Ovary (tissue), 9 donors: ENCODE data around the gene DDX3X. TPM values are rescaled to one million over a fixed set of nuclear protein-coding genes. Genes with fewer than 3 reads are reported as not detected.

Source experiments
- DNase-seq, 5 donors: peaks; one replicate each; pipeline ENCODE4 v3.0.0-alpha.2; 2019 to 2020
- H3K27ac ChIP-seq, 2 donors: fragments of 200-600 bp; one replicate each; pipeline versions ENCODE4 v1.5.1 to v1.8.0; 2019 to 2022
- H3K27me3 ChIP-seq: fragments of 200-600 bp; one replicate; pipeline ENCODE4 v1.8.0; 2022
- H3K36me3 ChIP-seq: fragments of 200-600 bp; sonication (generic); one replicate; pipeline ENCODE4 v1.5.1; 2019
- H3K4me1 ChIP-seq: one replicate; pipeline ENCODE4 v1.8.1; 2013; ENCODE audit warnings: mild to moderate bottlenecking, moderate library complexity; ENCODE audit not compliant: insufficient read depth
- H3K4me3 ChIP-seq: fragments of 200-600 bp; sonication (generic); one replicate; pipeline ENCODE4 v1.5.1; 2017
- H3K9me3 ChIP-seq, 2 donors: fragments of 200-600 bp in 1 of 2; sonication (generic) in 1 of 2; one replicate each; pipeline versions ENCODE4 v1.5.1 to v1.8.1; 2013 to 2019; ENCODE audit warnings: mild to moderate bottlenecking in 1 of 2, moderate library complexity in 1 of 2
- EP300 ChIP-seq: sonication (generic); formaldehyde crosslinking; IDR thresholded peaks from one replicate; pipeline ENCODE4 v1.6.1; 2017; ENCODE audit warnings: antibody characterized with exemption
- POLR2A ChIP-seq: fragments of 450-650 bp; IDR thresholded peaks from one replicate; pipeline ENCODE4 v1.6.1; 2017; ENCODE audit warnings: antibody characterized with exemption, mild to moderate bottlenecking, moderate library complexity
- WGBS, 3 donors: extraction: QIAGEN DNeasy Blood & Tissue Kit in 1 of 3; methylation state at CpG; one replicate each; pipeline versions ENCODE4 v1.1.5 to v1.1.7; 2013 to 2017; 5-methylcytosine and 5-hydroxymethylcytosine counted together
- intact Hi-C, 4 donors: fragments of 100-400 bp; cut with DNase I; formaldehyde crosslinking; loops; one replicate each; pipeline versions ENCODE4 v1.11.0 to v1.15.1; 2022 to 2023
- polyA plus RNA-seq, 2 donors: library from polyadenylated mRNA; stranded (reverse); fragments of 200-250 nt in 1 of 2; fragments of 350-450 nt in 1 of 2; fragmentation: Illumina TruSeq in 1 of 2; extraction: RNeasy Lipid Tissue Mini Kit (QIAGEN cat#74804) in 1 of 2; gene quantifications; one replicate each; pipeline ENCODE4 v1.2.3, GENCODE V29; 2013 to 2014
- total RNA-seq, 7 donors: library from RNA; depleted of rRNA in 2 of 7; stranded (reverse); fragments of >200 nt in 2 of 7; fragmentation: NEBNext Ultra II Directional in 3 of 7; extraction: Animal tissue kit (Norgen Biotek cat#: 25700) in 3 of 7; gene quantifications; one replicate each; pipeline versions ENCODE4 v1.1.0 to v1.2.4, GENCODE V29; 2016 to 2023
- TF ChIP-seq, protein P1 (sequence below), 3 donors: fragments of 450-650 bp in 2 of 3; fragments of 200-600 bp in 1 of 3; IDR thresholded peaks; one replicate each; pipeline versions ENCODE4 v1.5.1 to v1.8.0; 2016 to 2022; ENCODE audit warnings: antibody characterized with exemption in 3 of 3, mild to moderate bottlenecking in 1 of 3
- donor health status: DM: no; HTN: no; CAD: no; lungs with moderate emphysema.
- donor health status: DM: no; HTN: no; CAD: no.
- donor health status: Bipolar disorder and iron deficiency.
- donor health status: DM: yes; HTN: yes; CAD: no.
- donor health status: DM: no; HTN: no; CAD: no.
- donor health status: DM: yes; HTN: yes; CAD: no.

Gene DDX3X
- total and polyA plus RNA-seq, 9 donors = 106 to 329 (median 248) TPM

DNA sequence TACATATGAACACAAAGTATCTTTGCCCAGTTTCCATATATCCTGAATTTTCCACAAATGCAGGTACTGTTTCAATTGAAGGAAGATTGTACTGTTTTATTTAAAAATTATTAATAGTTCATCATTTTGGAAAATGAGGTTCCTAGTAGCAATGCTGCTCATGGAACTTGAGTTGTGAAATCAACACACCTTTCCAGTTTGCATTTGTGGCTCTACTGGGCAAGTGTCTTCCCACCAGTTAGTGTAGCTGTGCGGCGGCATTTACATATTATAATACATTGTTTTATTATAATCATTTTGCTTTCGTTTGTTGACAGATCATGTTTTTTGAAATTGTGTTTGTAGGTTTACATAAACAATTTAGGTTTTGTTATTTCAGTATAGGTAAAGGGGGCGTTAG, 2.0 kb upstream of the DDX3X start:
- DNase-seq = no peak
- no peak for TF ChIP-seq POLR2A
- no peak for TF ChIP-seq EP300
- TF ChIP-seq, protein P1, sequence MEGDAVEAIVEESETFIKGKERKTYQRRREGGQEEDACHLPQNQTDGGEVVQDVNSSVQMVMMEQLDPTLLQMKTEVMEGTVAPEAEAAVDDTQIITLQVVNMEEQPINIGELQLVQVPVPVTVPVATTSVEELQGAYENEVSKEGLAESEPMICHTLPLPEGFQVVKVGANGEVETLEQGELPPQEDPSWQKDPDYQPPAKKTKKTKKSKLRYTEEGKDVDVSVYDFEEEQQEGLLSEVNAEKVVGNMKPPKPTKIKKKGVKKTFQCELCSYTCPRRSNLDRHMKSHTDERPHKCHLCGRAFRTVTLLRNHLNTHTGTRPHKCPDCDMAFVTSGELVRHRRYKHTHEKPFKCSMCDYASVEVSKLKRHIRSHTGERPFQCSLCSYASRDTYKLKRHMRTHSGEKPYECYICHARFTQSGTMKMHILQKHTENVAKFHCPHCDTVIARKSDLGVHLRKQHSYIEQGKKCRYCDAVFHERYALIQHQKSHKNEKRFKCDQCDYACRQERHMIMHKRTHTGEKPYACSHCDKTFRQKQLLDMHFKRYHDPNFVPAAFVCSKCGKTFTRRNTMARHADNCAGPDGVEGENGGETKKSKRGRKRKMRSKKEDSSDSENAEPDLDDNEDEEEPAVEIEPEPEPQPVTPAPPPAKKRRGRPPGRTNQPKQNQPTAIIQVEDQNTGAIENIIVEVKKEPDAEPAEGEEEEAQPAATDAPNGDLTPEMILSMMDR (IDR thresholded peaks at IDR 0.05) = no peak
- Histone ChIP-seq H3K4me1 (no peaks in the 10 kb centered on the region), H3K9me3 (no peaks in the 10 kb centered on the region), H3K27ac (peak overlapping the region in 1 of 2 donors; percentile 98), H3K27me3 (no peaks in the 10 kb centered on the region), H3K4me3 (peak overlapping the region; percentile 84), H3K36me3 (no peaks in the 10 kb centered on the region)
- intact Hi-C loops = loop anchor here in 1 of 4 donors (10.0 kb wide), 1 partner anchor 247 kb away; the partner anchor contains the start of gene USP9X
- 64 to 81% (median 72%) methylated on average over 4 of the region's 4 CpGs for WGBS, 3 donors

DNA sequence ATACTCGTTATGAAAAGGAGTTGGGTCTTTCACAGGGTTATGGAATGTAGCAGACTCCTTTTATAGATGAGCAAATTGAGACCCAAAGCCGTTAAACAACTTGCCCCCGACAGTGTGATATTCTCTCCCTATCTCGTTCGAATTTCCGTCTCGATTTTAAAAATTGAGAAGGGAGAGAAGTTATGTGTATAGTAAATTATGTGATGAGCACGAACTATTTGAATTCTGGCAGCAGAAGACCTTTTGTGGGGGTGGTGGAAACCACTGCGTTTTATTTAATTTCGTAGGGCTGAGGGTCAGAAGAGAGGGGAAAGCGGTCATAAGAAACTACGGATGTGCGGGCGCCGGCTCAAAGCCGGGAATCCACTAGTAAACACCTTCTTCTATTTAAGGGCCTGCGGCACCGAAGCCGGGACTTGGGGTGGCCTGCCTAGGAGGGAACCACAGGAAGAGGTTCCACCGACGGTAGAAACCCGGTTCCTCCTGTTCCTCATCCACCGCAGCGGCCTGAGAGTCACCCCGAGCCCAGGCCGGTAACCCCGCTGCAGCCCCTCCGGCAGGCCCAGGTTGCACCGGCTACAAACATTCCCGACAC, 1.5 kb upstream of the DDX3X start:
- no peaks in the 10 kb centered on the region for H3K36me3 ChIP-seq
- no peaks in the 10 kb centered on the region for H3K4me1 ChIP-seq
- no peaks in the 10 kb centered on the region for H3K9me3 ChIP-seq
- 9 to 14% (median 14%) methylated on average over 28 to 30 of the region's 30 CpGs for WGBS, 3 donors
- TF ChIP-seq, protein P1 (IDR thresholded peaks at IDR 0.05) = peak in 1 of 3 donors; percentile 5
- no peak for TF ChIP-seq POLR2A
- peak overlapping the region; percentile 98 to 100 for H3K27ac ChIP-seq
- H3K27me3 ChIP-seq = no peaks in the 10 kb centered on the region
- peak in 1 of 5 donors; percentile 60 for DNase-seq
- H3K4me3 ChIP-seq = peak overlapping the region; percentile 84
- intact Hi-C loops = loop anchor here in 1 of 4 donors (10.0 kb wide), 1 partner anchor 248 kb away; the partner anchor contains the start of gene USP9X

DNA sequence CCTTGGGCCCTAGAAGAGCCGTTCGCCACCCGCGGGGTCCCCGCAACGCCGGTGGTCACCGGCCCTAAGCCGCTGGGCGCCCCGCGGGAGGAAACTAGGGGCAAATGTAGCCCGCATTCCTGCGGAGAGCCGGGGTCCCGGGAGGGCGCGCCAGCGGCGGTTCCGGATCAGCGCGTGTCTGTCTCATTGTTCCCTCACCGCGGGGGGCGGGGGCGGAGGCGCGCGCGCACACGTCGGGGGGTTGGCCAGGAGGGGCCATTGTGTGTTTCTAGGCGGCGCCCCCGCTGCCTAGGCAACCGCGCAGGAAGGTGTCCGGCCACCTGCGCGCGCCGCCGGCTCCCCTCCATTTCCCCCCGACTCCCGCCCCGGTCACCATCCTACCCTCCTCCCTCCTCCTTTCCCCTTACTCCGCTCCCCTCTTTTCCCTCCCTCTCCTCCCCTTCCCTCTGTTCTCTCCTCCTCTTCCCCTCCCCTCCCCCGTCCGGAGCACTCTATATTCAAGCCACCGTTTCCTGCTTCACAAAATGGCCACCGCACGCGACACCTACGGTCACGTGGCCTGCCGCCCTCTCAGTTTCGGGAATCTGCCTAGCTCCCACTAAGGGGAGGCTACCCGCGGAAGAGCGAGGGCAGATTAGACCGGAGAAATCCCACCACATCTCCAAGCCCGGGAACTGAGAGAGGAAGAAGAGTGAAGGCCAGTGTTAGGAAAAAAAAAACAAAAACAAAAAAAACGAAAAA, 789 bp upstream of the DDX3X start:
- WGBS, 3 donors = 1 to 2% (median 2%) methylated on average over 45 to 64 of the region's 64 CpGs
- H3K4me1 ChIP-seq = no peaks in the 10 kb centered on the region
- intact Hi-C loops = loop anchor here in 1 of 4 donors (10.0 kb wide), 1 partner anchor 248 kb away; the partner anchor contains the start of gene USP9X

More for the DNA sequence above, 789 bp upstream of the DDX3X start:
- peak; percentile 89 to 93 (median 91) for DNase-seq
- H3K27ac ChIP-seq = peak overlapping the region; percentile 98 to 100
- H3K36me3 ChIP-seq = no peaks in the 10 kb centered on the region
- H3K9me3 ChIP-seq = no peaks in the 10 kb centered on the region
- no peaks in the 10 kb centered on the region for H3K27me3 ChIP-seq
- TF ChIP-seq EP300 (no peak), POLR2A (peak; percentile 75)
- TF ChIP-seq, protein P1 (IDR thresholded peaks at IDR 0.05) = no peak
- peak overlapping the region; percentile 84 for H3K4me3 ChIP-seq
